Measurements from ENCODE around the gene PPM1A. TPM values are rescaled to one million over a fixed set of nuclear protein-coding genes. Genes with fewer than 3 reads are reported as not detected.

PPM1A gene
- total RNA-seq, 1 donor from 2014 or later = 44.5 TPM

DNA sequence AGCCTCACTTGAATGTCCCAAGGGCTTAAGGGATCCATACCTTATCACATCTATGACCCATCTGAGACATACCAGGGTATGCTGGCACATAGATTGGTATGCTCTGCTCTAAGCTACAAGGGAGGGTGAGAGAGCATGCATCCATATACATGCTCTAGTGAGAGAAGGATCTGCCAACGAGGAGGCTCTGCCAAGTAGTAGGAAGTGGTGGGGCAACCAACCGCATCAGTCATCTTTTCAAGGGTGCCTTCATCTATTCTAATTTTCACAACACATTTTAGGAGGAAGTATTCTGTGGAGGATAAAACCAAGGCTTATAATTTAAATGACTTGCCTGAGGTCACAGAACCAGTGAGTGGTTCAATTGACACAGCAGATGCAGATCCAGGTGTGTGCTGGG is 6.6 kb upstream of the PPM1A start:
- H3K4me1 Mint-ChIP-seq (ENCODE audit: unreplicated experiment) = peaks cover 2% of the 10 kb centered on the region
- H3K9me3 Mint-ChIP-seq (ENCODE audit: unreplicated experiment) = no peaks in the 10 kb centered on the region
- DNase-seq (ENCODE audit: extremely low spot score, unreplicated experiment) = no peak
- TF ChIP-seq, protein P1, sequence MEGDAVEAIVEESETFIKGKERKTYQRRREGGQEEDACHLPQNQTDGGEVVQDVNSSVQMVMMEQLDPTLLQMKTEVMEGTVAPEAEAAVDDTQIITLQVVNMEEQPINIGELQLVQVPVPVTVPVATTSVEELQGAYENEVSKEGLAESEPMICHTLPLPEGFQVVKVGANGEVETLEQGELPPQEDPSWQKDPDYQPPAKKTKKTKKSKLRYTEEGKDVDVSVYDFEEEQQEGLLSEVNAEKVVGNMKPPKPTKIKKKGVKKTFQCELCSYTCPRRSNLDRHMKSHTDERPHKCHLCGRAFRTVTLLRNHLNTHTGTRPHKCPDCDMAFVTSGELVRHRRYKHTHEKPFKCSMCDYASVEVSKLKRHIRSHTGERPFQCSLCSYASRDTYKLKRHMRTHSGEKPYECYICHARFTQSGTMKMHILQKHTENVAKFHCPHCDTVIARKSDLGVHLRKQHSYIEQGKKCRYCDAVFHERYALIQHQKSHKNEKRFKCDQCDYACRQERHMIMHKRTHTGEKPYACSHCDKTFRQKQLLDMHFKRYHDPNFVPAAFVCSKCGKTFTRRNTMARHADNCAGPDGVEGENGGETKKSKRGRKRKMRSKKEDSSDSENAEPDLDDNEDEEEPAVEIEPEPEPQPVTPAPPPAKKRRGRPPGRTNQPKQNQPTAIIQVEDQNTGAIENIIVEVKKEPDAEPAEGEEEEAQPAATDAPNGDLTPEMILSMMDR (IDR thresholded peaks at IDR 0.05) = no peak
- no peak overlapping the region for H3K4me3 Mint-ChIP-seq (ENCODE audit: unreplicated experiment)
- H3K36me3 Mint-ChIP-seq (ENCODE audit: unreplicated experiment) = no peaks in the 10 kb centered on the region
- no peak overlapping the region for H3K27ac Mint-ChIP-seq (ENCODE audit: unreplicated experiment)
- H3K27me3 Mint-ChIP-seq (ENCODE audit: unreplicated experiment) = peaks cover 2% of the 10 kb centered on the region

DNA sequence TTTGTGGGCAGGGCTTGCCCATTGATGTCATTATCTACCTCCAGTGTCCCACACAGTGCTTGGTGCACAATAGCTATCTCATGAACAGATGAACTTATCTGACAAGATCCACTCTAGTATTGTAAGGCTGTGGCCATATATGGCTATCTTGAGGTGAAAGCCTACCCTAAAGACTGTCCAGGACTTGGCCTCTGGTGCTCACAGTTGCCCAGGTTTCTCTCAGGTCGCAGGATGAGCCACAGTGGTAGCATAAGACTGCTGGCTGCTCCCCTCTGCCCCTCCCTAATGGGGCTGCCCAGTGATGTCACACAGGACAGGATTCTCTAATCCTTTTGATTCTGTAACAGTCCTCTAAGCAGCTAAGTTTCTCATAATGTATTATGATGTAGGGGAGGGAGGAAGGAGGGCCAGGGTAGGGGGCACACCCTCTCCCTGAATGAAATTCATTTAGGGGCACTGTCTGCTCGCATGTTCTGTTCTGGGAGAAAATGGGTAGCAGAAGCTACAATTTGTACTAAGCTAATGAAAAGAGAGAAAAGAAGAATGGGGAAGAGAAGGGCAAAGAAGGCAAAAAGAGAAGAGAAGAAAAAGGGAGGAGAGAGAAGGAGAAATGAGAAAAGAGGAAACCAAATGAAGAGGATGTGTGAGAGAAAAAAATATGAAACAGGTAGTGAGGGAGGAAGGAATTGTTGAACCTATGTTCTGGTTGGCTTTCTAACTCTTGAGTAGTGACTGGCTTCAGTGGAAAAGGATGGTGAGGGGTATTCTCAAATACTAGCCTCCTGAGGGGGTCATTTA is 3.4 kb upstream of the PPM1A start:
- Mint-ChIP-seq H3K4me3 (ENCODE audit: unreplicated experiment) (no peak overlapping the region), H3K27ac (ENCODE audit: unreplicated experiment) (no peak overlapping the region), H3K9me3 (ENCODE audit: unreplicated experiment) (no peaks in the 10 kb centered on the region), H3K27me3 (ENCODE audit: unreplicated experiment) (peaks cover 2% of the 10 kb centered on the region), H3K36me3 (ENCODE audit: unreplicated experiment) (no peaks in the 10 kb centered on the region), H3K4me1 (ENCODE audit: unreplicated experiment) (peaks cover 16% of the 10 kb centered on the region)
- TF ChIP-seq, protein P1 (IDR thresholded peaks at IDR 0.05) = no peak
- DNase-seq (ENCODE audit: extremely low spot score, unreplicated experiment) = no peak

DNA sequence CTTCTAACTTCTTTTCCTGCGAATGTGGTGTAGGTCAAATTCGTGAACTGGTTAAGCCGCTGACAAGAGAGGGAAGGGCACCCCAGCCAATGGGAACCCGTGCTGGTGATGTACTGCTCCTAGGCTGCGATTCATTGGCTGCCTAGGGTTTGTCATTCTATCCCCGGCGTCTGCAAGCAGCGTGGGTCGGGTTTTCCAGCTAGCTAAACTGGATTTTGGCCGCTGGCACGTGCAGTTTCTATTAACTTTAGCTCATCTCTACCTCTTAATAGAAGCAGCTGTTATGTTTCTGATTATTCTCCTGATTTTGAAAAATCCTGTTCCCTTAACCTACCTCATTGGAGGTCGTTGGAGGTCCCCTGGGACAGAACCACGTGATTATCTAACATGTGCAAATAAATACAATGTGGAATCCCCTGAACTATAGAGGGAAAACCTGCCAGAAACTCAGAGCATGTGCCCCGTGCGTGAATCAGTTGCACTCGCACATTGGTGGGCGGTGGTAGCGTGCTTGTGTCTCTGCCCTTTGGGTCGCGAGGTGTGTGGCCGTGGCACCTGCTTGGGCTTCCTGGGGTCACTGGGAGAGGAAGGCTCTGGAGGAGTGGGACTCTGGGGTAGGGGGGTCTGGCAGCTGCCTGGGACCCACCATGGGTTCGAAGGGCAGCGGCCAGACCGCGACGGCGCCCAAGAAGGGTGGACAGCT is 876 bp upstream of the PPM1A start:
- no peaks in the 10 kb centered on the region for H3K27me3 Mint-ChIP-seq (ENCODE audit: unreplicated experiment)
- no peaks in the 10 kb centered on the region for H3K36me3 Mint-ChIP-seq (ENCODE audit: unreplicated experiment)
- H3K4me1 Mint-ChIP-seq (ENCODE audit: unreplicated experiment) = peaks cover 42% of the 10 kb centered on the region
- H3K9me3 Mint-ChIP-seq (ENCODE audit: unreplicated experiment) = no peaks in the 10 kb centered on the region
- TF ChIP-seq, protein P1 (IDR thresholded peaks at IDR 0.05) = no peak
- peak; percentile 92 for DNase-seq (ENCODE audit: extremely low spot score, unreplicated experiment)
- peak overlapping the region; percentile 99 for H3K27ac Mint-ChIP-seq (ENCODE audit: unreplicated experiment)
- peak overlapping the region; percentile 92 for H3K4me3 Mint-ChIP-seq (ENCODE audit: unreplicated experiment)

DNA sequence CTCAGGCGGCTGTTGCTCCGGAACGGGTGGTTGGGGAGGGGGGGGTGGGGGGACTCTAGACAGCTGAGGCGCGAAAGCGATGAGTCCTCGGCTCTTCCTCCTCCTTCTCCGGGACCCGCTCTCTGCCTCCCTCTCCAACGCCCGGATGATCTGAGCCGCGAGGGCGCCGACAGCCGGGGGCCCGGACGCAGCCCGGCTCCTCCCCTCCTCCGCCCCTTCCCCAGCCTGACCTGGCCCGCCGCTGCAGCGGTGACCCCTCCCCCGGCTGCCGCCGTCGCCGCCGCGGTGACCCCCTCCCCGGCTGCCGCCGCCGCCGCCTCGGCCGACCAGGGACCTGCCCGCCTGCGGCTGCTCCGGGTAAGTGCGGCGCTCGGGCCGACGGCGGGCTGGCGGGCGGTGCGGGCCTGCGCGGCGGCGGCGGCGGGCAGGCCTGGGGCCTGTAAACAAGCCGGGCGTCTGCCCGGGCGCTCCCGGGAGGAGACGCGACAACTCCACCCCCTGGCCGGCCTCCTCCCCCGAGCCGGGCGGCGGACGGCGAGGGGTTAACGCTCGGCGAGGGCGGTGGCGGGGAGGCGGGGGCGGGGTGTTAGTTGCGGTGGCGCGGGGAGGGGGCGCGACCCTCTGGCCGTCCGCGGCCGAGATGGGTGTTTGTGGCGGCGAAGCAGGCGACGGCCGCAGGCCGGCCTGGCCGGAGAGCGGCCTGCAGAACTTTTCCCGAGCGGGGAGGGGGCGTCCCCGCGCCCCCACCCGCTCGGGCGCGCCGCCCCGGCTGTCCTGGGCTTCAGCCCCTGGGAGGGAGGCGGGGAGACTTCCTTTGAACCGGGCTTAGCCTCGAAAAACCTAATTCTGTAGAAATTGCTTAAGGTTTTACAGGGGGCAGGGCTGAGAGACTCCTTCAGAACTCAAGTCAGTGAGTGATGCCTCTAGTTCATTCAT is 568 bp downstream of the PPM1A start:
- Mint-ChIP-seq H3K36me3 (ENCODE audit: unreplicated experiment) (no peaks in the 10 kb centered on the region), H3K9me3 (ENCODE audit: unreplicated experiment) (no peaks in the 10 kb centered on the region), H3K4me1 (ENCODE audit: unreplicated experiment) (peaks cover 48% of the 10 kb centered on the region), H3K27me3 (ENCODE audit: unreplicated experiment) (no peaks in the 10 kb centered on the region), H3K4me3 (ENCODE audit: unreplicated experiment) (peak overlapping the region; percentile 82), H3K27ac (ENCODE audit: unreplicated experiment) (peak overlapping the region; percentile 71)
- TF ChIP-seq, protein P1 (IDR thresholded peaks at IDR 0.05) = no peak
- peak; percentile 88 for DNase-seq (ENCODE audit: extremely low spot score, unreplicated experiment)
